ENCODE data around the gene S100A16. TPM values are rescaled to one million over a fixed set of nuclear protein-coding genes. Genes with fewer than 3 reads are reported as not detected.

The S100A16 gene
- total RNA-seq, 2 experiments from 2014 or later, result not detected

DNA sequence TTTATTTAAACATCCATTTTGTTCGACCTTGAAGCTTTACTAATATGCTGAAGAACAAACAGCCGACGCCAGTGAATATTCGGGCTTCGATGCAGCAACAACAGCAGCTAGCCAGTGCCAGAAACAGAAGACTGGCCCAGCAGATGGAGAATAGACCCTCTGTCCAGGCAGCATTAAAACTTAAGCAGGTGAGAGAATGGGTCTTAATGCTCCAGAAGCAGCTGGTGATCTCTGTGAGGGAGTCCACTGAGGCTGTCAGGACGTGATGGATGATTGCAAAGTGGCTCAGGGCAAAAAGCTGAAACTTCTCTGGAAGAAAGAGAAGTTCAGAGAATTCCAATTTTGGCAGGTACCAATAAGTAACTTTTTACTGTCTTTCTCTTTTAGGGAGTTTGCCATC, 25.3 kb upstream of the S100A16 start:
- no peak for DNase-seq
- CTCF ChIA-PET, result interaction anchor here (0.6 to 1.9 kb wide), 10 partner anchors 8 to 347 kb away, joined by 3 to 8 read pairs (median 3); partner anchors contain the start of gene S100A1
- Mint-ChIP-seq H3K27me3 (no peaks in the 10 kb centered on the region), H3K4me3 (no peak overlapping the region), H3K4me1 (peaks cover 42% of the 10 kb centered on the region), H3K36me3 (ENCODE audit: low read depth) (peaks cover 66% of the 10 kb centered on the region), H3K27ac (no peak overlapping the region), H3K9me3 (ENCODE audit: low read depth) (no peaks in the 10 kb centered on the region)
- no peak for ATAC-seq
- POLR2A ChIA-PET, result interaction anchor here (0.7 to 1.0 kb wide), 3 partner anchors 25 to 114 kb away, joined by 3 read pairs; no protein-coding TSS in a partner anchor
- intact Hi-C loops (cut with DNase I, micrococcal nuclease), result no loop called here

DNA sequence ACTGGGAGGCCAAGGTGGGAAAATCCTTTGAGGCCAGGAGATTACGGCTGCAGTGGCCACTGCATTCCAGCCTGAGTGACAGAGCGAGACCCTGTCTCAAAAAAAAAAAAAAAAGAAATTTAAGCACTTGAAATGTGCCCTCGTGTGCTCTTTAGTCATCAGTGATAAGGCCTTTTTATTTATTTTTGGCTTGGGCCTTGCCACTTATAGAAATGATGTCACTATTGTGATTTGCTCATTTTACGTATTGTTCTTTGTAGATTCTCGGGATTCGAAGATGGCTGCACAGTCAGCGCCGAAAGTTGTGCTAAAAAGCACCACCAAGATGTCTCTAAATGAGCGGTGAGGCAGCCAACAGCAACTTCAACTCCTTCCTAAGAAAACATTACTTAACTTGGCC, 23.4 kb upstream of the S100A16 start:
- intact Hi-C loops (cut with DNase I, micrococcal nuclease), result no loop called here
- H3K27ac Mint-ChIP-seq, result peak overlapping the region; percentile 79
- H3K36me3 Mint-ChIP-seq (ENCODE audit: low read depth), result peaks cover 48% of the 10 kb centered on the region

DNA sequence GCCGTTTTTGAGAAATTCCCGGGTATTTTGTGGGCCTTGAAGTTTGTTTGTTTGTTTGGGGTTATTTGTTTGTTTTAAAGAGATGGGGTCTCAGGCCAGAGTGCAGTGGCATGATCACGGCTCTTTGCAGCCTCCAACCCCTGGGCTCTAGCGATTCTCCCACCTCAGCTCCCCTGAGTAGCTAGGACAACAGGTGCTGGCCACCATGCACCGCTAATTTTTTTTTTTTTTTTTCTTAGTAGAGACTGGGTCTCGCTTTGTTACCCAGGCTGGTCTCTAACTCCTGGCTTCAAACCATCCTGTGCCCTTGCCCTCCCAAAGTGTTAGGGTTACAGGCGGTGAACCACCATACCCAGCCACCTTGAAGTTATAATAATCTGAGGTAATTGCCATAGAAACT, 22.9 kb upstream of the S100A16 start:
- CTCF ChIA-PET, result interaction anchor here (0.7 to 2.5 kb wide), 6 partner anchors 13 to 126 kb away, joined by 3 to 18 read pairs (median 6); no protein-coding TSS in a partner anchor
- peaks cover 44% of the 10 kb centered on the region for H3K36me3 Mint-ChIP-seq (ENCODE audit: low read depth)
- H3K9me3 Mint-ChIP-seq (ENCODE audit: low read depth), result no peaks in the 10 kb centered on the region
- POLR2A ChIA-PET, result interaction anchor here (0.6 to 1.0 kb wide), 5 partner anchors 14 to 110 kb away, joined by 3 to 8 read pairs (median 7); partner anchors contain the start of gene S100A6
- peaks cover 49% of the 10 kb centered on the region for H3K4me1 Mint-ChIP-seq
- H3K27ac Mint-ChIP-seq, result peak overlapping the region; percentile 79
- intact Hi-C loops (cut with DNase I, micrococcal nuclease), result no loop called here
- no peaks in the 10 kb centered on the region for H3K27me3 Mint-ChIP-seq
- H3K4me3 Mint-ChIP-seq, result peak overlapping the region; percentile 98
- no peak for ATAC-seq
- DNase-seq, result no peak

More for the DNA sequence above, 23.4 kb upstream of the S100A16 start:
- POLR2A ChIA-PET, result interaction anchor here (0.6 kb wide), 2 partner anchors 14 to 110 kb away, joined by 7 to 8 read pairs; no protein-coding TSS in a partner anchor
- Mint-ChIP-seq H3K9me3 (ENCODE audit: low read depth) (no peaks in the 10 kb centered on the region), H3K27me3 (no peaks in the 10 kb centered on the region), H3K4me3 (peak overlapping the region; percentile 98), H3K4me1 (peaks cover 48% of the 10 kb centered on the region)
- CTCF ChIA-PET, result interaction anchor here (0.8 to 1.2 kb wide), 2 partner anchors 10 to 105 kb away, joined by 3 to 5 read pairs; no protein-coding TSS in a partner anchor
- no peak for DNase-seq
- ATAC-seq, result no peak

DNA sequence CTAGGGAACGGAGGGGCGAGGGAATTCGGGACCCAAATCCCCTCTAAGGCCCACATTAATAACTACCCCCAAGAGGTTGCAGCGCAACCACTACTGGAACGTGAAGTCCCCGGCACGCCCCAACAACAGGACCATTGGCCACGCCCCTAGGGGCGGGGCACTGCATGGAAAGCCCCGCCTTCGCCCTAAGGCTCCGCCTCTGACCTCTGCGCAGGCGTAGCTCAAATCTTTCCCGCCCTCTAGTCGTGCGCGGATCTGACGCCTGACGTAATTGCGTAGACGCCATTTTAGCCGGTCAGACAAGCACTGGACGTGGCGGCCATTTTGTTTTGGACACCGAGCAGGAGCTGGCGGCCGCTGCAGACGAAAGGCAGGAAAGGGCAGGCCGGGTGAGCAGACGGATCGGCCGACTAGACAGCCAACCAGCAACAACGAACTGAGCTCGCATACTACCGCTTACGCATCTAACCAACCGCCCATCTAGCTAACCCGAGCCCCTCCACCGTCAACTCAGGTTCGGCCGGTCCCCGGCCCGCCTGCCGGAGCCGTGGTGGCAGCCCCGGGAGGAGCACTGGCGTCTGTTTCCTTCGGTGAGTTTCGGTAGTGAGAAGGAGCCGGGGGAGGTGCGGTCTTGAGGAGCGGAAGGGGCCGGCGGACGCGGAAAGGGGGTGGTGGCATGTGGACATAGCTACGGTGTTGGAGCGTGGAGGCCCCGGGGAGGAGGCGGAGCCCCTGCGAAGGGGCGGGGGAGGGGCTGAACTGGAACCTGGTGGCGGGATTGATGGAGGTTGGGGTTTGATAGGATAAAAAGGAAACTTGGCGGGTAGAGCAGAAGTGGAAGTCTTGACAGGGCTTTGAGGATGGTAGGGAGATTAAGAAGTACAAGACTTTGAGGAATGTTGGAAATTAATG, 21.1 kb upstream of the S100A16 start, which contains the start of gene CHTOP:
CHTOP (plus strand) TSS at position 313 of the 912 bp plus-strand sequence. CDS start 2,523 bp downstream, outside the sequence.
- peak within 1 kb of the TSS; percentile 98 for H3K4me3 Mint-ChIP-seq
- POLR2A ChIA-PET, result interaction anchor here (0.6 to 1.8 kb wide), 21 partner anchors 9 to 1566 kb away, joined by 3 to 13 read pairs (median 4); partner anchors contain the start of genes DENND4B, ILF2, RPS27 and S100A4
- CTCF ChIA-PET, result interaction anchor here (0.8 to 2.5 kb wide), 16 partner anchors 9 to 352 kb away, joined by 3 to 18 read pairs (median 5); partner anchors contain the start of genes ILF2, RAB13, S100A14 and S100A2
- H3K4me1 Mint-ChIP-seq, result peaks cover 50% of the 10 kb centered on the region
- no peaks in the 10 kb centered on the region for H3K27me3 Mint-ChIP-seq
- DNase-seq (peak; percentile 98), ATAC-seq (peak; percentile 93)
- H3K27ac Mint-ChIP-seq, result peak within 1 kb of the TSS; percentile 98
- H3K9me3 Mint-ChIP-seq (ENCODE audit: low read depth), result no peaks in the 10 kb centered on the region
- H3K36me3 Mint-ChIP-seq (ENCODE audit: low read depth), result peaks cover 36% of the 10 kb centered on the region
- intact Hi-C loops (cut with DNase I, micrococcal nuclease), result loop anchor here (1.0 to 5.0 kb wide), 15 partner anchors 17 to 1599 kb away; partner anchors contain the start of genes SNAPIN (in 2 of the 2), GATAD2B (in 1 of the 2), INTS3 (in 1 of the 2) and JTB (in 1 of the 2)

DNA sequence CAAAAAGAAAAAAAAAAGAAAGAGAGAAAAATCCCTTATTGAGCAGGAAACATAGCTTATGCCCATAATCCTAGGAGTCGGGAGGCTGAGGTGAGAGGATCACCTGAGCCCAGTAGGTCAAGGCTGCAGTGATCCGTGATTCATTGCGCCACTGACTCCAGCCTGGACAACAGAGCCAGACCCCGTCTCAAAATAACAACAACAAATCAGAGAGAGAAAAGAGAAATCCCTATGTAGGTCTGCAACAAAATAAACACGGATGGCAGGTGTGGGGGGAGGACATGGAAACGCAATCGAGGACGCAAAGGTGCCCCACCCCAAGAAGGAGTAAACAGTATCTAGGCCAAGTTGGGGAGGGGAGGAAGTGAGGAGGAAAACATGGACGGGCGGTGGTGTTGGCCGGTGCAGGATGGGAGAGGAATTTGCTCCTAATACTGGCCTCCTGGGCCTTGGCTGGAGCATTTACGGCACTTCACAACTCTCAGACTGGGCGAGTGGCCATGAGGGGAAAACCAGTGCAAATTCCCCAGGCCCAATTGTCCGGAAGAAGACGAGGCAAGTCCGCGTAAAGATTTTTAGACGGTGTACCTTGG, 20.3 kb upstream of the S100A16 start:
- peak overlapping the region; percentile 98 for H3K27ac Mint-ChIP-seq
- H3K9me3 Mint-ChIP-seq (ENCODE audit: low read depth), result no peaks in the 10 kb centered on the region
- no peak for DNase-seq
- H3K36me3 Mint-ChIP-seq (ENCODE audit: low read depth), result peaks cover 30% of the 10 kb centered on the region
- ATAC-seq, result no peak
- H3K4me3 Mint-ChIP-seq, result peak overlapping the region; percentile 98
- H3K4me1 Mint-ChIP-seq, result peaks cover 50% of the 10 kb centered on the region
- ChIA-PET POLR2A (interaction anchor here (0.6 to 1.8 kb wide), 14 partner anchors 11 to 587 kb away, joined by 3 to 13 read pairs (median 6); partner anchors contain the start of genes DENND4B, ILF2, RPS27 and S100A4), CTCF (interaction anchor here (0.9 to 7.1 kb wide), 11 partner anchors 10 to 125 kb away, joined by 3 to 60 read pairs (median 5); partner anchors contain the start of genes ILF2, S100A14, S100A2 and SNAPIN)
- no peaks in the 10 kb centered on the region for H3K27me3 Mint-ChIP-seq
- intact Hi-C loops (cut with DNase I, micrococcal nuclease), result loop anchor here (1.0 to 5.0 kb wide), 5 partner anchors 16 to 1598 kb away; partner anchors contain the start of genes GATAD2B (in 1 of the 2) and INTS3 (in 1 of the 2)

DNA sequence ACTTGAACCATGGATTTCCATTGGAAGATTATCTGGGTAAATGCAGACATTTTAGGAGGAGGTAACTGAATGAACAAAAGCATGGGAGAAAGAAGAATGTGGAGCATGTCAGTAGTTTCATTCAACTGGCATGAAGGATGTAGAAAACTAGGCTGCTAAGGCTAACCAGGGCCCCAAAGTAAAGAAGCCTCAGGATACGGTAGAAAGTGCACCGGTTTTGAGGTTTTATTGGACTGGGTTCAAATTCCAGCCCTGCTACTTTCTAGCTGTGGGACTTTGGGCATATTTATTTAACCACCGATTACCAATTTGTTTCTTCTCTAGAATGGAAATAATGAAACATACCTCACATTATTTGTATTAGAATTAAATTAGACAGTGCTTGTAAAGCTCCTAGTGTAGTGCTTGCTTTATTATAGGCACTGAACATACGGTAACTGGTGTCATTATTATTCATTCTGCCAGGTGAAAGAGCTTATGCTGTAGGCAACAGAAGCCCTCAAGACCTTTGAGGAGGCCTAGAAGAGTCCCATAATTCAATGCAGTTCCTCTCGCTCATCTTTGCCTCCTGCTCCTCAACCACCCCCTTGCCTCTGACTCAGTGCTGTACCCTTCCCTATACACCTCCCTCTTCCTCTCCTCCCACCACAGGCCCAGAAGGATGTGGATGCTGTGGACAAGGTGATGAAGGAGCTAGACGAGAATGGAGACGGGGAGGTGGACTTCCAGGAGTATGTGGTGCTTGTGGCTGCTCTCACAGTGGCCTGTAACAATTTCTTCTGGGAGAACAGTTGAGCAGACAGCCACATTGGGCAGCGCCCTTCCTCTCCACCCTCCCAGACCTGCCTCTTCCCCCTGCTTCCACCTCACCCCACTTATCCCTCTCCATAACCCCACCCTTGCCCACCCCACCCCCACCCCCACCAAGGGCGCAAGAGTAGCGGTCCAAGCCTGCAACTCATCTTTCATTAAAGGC, 18.4 kb upstream of the S100A16 start:
- Mint-ChIP-seq H3K27me3 (peaks cover 2% of the 10 kb centered on the region), H3K27ac (peak overlapping the region; percentile 59), H3K4me3 (no peak overlapping the region), H3K36me3 (ENCODE audit: low read depth) (peaks cover 13% of the 10 kb centered on the region), H3K4me1 (peaks cover 35% of the 10 kb centered on the region), H3K9me3 (ENCODE audit: low read depth) (no peaks in the 10 kb centered on the region)
- DNase-seq (peak; percentile 25), ATAC-seq (peak; percentile 8)
- ChIA-PET POLR2A (interaction anchor here (0.6 to 0.8 kb wide), 2 partner anchors 12 to 102 kb away, joined by 3 to 8 read pairs; no protein-coding TSS in a partner anchor), CTCF (interaction anchor here (1.0 to 7.1 kb wide), 4 partner anchors 10 to 121 kb away, joined by 3 to 60 read pairs (median 5); partner anchors contain the start of gene S100A14)
- intact Hi-C loops (cut with DNase I, micrococcal nuclease), result loop anchor here (2.0 to 5.0 kb wide), 4 partner anchors 96 to 1597 kb away; partner anchors contain the start of genes GATAD2B (in 1 of the 2) and INTS3 (in 1 of the 2)

DNA sequence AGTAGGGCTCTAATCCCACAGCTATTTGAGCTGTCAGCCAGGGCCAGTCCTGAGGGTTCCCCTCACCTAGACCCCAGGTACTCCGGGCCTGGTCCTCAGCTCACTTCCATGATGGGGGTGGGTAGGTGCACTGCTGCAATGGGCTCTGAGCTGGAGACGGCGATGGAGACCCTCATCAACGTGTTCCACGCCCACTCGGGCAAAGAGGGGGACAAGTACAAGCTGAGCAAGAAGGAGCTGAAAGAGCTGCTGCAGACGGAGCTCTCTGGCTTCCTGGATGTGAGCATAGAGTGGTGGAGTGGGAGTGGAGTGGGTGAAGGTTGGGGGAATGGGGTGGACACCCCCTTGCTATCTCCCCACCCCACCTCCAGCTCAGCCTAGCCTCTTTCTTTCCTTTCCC, 17.4 kb upstream of the S100A16 start:
- Mint-ChIP-seq H3K4me3 (no peak overlapping the region), H3K9me3 (ENCODE audit: low read depth) (no peaks in the 10 kb centered on the region), H3K27ac (no peak overlapping the region), H3K4me1 (peaks cover 29% of the 10 kb centered on the region), H3K36me3 (ENCODE audit: low read depth) (peaks cover 6% of the 10 kb centered on the region), H3K27me3 (peaks cover 2% of the 10 kb centered on the region)
- CTCF ChIA-PET, result interaction anchor here (1.4 to 7.1 kb wide), 3 partner anchors 9 to 120 kb away, joined by 3 to 60 read pairs (median 5); partner anchors contain the start of gene S100A14
- ATAC-seq, result no peak
- intact Hi-C loops (cut with DNase I, micrococcal nuclease), result loop anchor here (5.0 kb wide), 2 partner anchors 97 to 118 kb away; partner anchors contain the start of gene INTS3 (in 1 of the 2)
- POLR2A ChIA-PET, result no interaction called here
- DNase-seq, result no peak

DNA sequence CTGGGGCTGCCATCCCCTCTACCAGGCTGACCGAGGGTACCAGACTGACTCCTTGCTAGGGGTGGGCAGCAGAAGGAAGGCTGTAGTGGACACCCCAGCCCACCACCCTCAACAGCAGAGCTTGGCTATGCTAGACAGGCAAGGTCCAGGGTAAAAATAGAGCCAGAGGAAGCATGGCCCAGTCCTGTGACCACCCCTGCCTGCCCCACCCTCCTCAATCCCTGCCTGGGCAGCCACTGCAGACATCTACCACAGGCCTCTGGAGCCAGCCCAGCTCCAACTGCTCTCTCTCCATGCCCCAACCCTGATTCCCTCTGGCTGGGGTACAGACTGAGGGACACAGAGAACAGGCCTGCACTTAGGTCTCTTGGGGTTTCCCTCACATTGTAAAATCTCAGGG, 17.0 kb upstream of the S100A16 start:
- ATAC-seq (no peak), DNase-seq (no peak)
- H3K9me3 Mint-ChIP-seq (ENCODE audit: low read depth), result no peaks in the 10 kb centered on the region
- ChIA-PET POLR2A (no interaction called here), CTCF (interaction anchor here (1.4 to 7.1 kb wide), 4 partner anchors 8 to 119 kb away, joined by 3 to 60 read pairs (median 5); partner anchors contain the start of gene S100A14)
- H3K4me1 Mint-ChIP-seq, result peaks cover 28% of the 10 kb centered on the region
- intact Hi-C loops (cut with DNase I, micrococcal nuclease), result loop anchor here (5.0 kb wide), 2 partner anchors 97 to 118 kb away; partner anchors contain the start of gene INTS3 (in 1 of the 2)
- peaks cover 2% of the 10 kb centered on the region for H3K27me3 Mint-ChIP-seq
- H3K36me3 Mint-ChIP-seq (ENCODE audit: low read depth), result peaks cover 5% of the 10 kb centered on the region
- H3K27ac Mint-ChIP-seq, result no peak overlapping the region
- no peak overlapping the region for H3K4me3 Mint-ChIP-seq

DNA sequence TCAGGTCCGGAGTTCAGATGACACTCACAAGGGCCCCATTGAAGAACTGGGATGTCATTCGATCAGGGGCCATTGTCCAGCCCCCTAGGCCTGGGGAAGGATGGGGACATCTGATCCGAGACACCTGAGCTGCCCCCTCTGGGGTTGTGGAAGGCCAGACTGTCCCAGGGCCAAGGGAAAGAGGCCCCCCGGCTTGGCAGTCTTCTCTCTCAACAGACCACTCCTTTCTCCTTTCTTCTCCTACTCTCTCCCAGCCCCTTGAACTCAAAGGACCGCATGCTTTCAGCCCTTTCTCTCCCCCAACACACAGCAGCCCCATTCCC, 16.4 kb upstream of the S100A16 start:
- ChIA-PET CTCF (interaction anchor here (1.1 to 7.1 kb wide), 4 partner anchors 9 to 119 kb away, joined by 3 to 60 read pairs (median 5); partner anchors contain the start of gene S100A14), POLR2A (no interaction called here)
- Mint-ChIP-seq H3K4me3 (no peak overlapping the region), H3K27me3 (peaks cover 2% of the 10 kb centered on the region), H3K27ac (no peak overlapping the region), H3K36me3 (ENCODE audit: low read depth) (peaks cover under 1% of the 10 kb centered on the region), H3K4me1 (peaks cover 27% of the 10 kb centered on the region), H3K9me3 (ENCODE audit: low read depth) (no peaks in the 10 kb centered on the region)
- DNase-seq, result no peak
- no peak for ATAC-seq
- intact Hi-C loops (cut with DNase I, micrococcal nuclease), result no loop called here
